Right lobe of liver (tissue), 6 donors: ENCODE results near the gene PTPRD. TPM values are rescaled to one million over a fixed set of nuclear protein-coding genes. Genes with fewer than 3 reads are reported as not detected.

Source experiments
- ATAC-seq, 4 donors: fragments of 200-7000 bp; cut with Tn5 transposase; one replicate each; pipeline ENCODE4 v1.9.1; 2020; ENCODE audit warnings: mild to moderate bottlenecking in 4 of 4, moderate library complexity in 4 of 4
- DNase-seq, 3 donors: peaks; one replicate each; pipeline ENCODE4 v3.0.0-alpha.2; 2020
- H3K27ac ChIP-seq, 3 donors: fragments of 200-600 bp; one replicate each; pipeline ENCODE4 v1.8.0; 2022
- H3K27me3 ChIP-seq, 2 donors: fragments of 200-600 bp; one replicate each; pipeline ENCODE4 v1.8.0; 2022
- H3K36me3 ChIP-seq, 4 donors: fragments of 200-600 bp; sonication (generic) in 1 of 4; one replicate each; pipeline versions ENCODE4 v1.5.1 to v1.8.0; 2017 to 2022; ENCODE audit warnings: control low read depth in 1 of 4
- H3K4me1 ChIP-seq, 4 donors: fragments of 200-600 bp; sonication (generic) in 1 of 4; one replicate each; pipeline versions ENCODE4 v1.5.1 to v1.8.0; 2017 to 2022; ENCODE audit warnings: control low read depth in 1 of 4
- H3K4me3 ChIP-seq, 3 donors: fragments of 200-600 bp; one replicate each; pipeline ENCODE4 v1.8.0; 2022
- H3K9me3 ChIP-seq, 4 donors: fragments of 200-600 bp; sonication (generic) in 1 of 4; one replicate each; pipeline versions ENCODE4 v1.5.1 to v1.8.0; 2017 to 2022; ENCODE audit warnings: control low read depth in 1 of 4
- POLR2A ChIP-seq: fragments of 450-650 bp; IDR thresholded peaks from one replicate; pipeline ENCODE4 v1.6.1; 2017; ENCODE audit warnings: antibody characterized with exemption, mild to moderate bottlenecking
- WGBS: methylation state at CpG from one replicate; pipeline ENCODE4 v1.1.6; 2018; ENCODE audit warnings: low coverage, low lambda C conversion rate; ENCODE audit not compliant: insufficient coverage; ENCODE audit errors: missing lambda C conversion rate; 5-methylcytosine and 5-hydroxymethylcytosine counted together
- intact Hi-C, 2 donors: fragments of 100-400 bp; cut with DNase I; formaldehyde crosslinking; loops; one replicate each; pipeline versions ENCODE4 v1.11.2 to v1.14.1; 2022
- total RNA-seq, 6 experiments: library from RNA; depleted of rRNA in 2 of 6; stranded (reverse); fragments of >200 nt in 2 of 6; fragmentation: NEBNext Ultra II Directional in 3 of 6; extraction: Animal tissue kit (Norgen Biotek cat#: 25700) in 3 of 6; gene quantifications; one replicate each; pipeline versions ENCODE4 v1.1.0 to v1.2.4, GENCODE V29; 2016 to 2023
- TF ChIP-seq, protein P1 (sequence below), 4 donors: fragments of 200-600 bp in 3 of 4; fragments of 450-650 bp in 1 of 4; IDR thresholded peaks; one replicate each; pipeline versions ENCODE4 v1.5.1 to v1.8.0; 2016 to 2022; ENCODE audit warnings: antibody characterized with exemption in 4 of 4, mild to moderate bottlenecking in 2 of 4
- donor health status: DM: no; HTN: yes; CAD: no.
- donor health status: DM: no; HTN: no; CAD: no.
- donor health status: DM: no; HTN: no; CAD: no.
- donor health status: DM: no; HTN: yes; CAD: no.
- donor health status: DM: no; HTN: yes; CAD: no.

Gene PTPRD
- total RNA-seq, 6 experiments from 2014 or later, result 5.4 to 29.8 (median 13.9) TPM

DNA sequence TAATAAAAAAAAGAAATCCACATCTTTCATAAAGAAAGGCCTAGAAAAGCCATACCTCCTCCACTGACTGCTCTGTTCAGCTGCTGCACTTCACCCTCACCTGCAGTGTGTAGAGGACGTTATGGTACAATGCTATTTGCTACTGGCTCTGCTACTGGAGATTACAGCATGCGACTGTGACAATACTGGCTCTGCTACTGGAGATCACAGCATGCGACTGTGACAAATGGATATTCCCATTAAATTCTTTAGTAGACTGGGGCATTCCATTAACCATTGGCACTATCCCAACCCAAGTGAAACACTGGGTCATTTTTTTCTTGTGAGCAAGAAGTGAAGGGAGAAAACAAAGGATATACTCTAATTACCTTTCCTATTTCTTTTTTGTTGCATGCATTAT lies 1749.7 kb downstream of the PTPRD start:
- no peak for ATAC-seq
- WGBS, result 81% methylated on average over 3 of the region's 3 CpGs
- H3K9me3 ChIP-seq, result no peaks in the 10 kb centered on the region
- no peak for DNase-seq
- no peak for TF ChIP-seq POLR2A
- TF ChIP-seq, protein P1, sequence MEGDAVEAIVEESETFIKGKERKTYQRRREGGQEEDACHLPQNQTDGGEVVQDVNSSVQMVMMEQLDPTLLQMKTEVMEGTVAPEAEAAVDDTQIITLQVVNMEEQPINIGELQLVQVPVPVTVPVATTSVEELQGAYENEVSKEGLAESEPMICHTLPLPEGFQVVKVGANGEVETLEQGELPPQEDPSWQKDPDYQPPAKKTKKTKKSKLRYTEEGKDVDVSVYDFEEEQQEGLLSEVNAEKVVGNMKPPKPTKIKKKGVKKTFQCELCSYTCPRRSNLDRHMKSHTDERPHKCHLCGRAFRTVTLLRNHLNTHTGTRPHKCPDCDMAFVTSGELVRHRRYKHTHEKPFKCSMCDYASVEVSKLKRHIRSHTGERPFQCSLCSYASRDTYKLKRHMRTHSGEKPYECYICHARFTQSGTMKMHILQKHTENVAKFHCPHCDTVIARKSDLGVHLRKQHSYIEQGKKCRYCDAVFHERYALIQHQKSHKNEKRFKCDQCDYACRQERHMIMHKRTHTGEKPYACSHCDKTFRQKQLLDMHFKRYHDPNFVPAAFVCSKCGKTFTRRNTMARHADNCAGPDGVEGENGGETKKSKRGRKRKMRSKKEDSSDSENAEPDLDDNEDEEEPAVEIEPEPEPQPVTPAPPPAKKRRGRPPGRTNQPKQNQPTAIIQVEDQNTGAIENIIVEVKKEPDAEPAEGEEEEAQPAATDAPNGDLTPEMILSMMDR (IDR thresholded peaks at IDR 0.05), result no peak
- no peak overlapping the region for H3K4me3 ChIP-seq
- no peaks in the 10 kb centered on the region for H3K36me3 ChIP-seq
- intact Hi-C loops, result no loop called here
- no peaks in the 10 kb centered on the region for H3K4me1 ChIP-seq
- H3K27me3 ChIP-seq, result no peaks in the 10 kb centered on the region
- no peak overlapping the region for H3K27ac ChIP-seq

DNA sequence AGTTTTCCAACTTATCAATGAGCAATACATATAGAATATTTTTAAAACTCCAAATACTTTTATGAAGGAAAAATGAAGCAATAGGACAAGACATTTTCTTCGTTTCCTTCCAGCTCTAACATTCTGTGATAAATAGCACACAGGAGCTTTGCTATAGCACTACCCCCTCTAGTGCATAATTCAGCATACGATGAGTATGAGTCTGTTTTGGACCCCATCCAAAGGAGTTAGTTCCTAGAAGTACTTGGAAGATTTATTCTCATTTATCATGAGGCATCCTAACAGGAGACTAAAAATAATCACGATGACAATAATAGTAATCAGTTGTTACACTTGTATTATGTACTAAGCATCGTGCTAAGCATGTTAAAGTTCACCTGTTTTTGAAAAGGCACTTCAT lies 1751.9 kb downstream of the PTPRD start:
- Histone ChIP-seq H3K27me3 (no peaks in the 10 kb centered on the region), H3K36me3 (no peaks in the 10 kb centered on the region), H3K4me3 (no peak overlapping the region), H3K4me1 (peaks cover 0 to 7% (median 3%) of the 10 kb centered on the region in 4 donors), H3K9me3 (no peaks in the 10 kb centered on the region), H3K27ac (no peak overlapping the region)
- 46% methylated on average over 4 of the region's 4 CpGs for WGBS
- DNase-seq, result no peak
- intact Hi-C loops, result no loop called here
- ATAC-seq, result no peak
- TF ChIP-seq, protein P1 (IDR thresholded peaks at IDR 0.05), result no peak
- no peak for TF ChIP-seq POLR2A

DNA sequence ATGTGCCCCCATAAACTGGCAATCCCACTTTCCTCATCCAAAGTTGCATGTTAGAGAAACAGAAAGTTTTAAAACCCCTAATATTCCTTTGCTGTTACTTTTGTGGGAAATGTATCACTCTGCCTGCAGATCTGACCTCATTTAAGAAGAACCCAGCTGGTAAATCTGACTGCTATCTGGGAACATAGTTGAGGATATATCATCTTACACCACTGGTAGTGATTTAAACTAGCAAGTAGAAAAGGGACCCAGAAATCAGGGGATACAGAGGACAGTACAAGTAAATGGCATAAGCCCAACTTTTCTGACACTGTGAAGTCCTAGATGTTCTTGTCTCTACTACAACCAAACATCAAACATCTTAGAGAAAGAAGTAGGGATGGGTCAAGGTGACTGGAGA lies 1752.7 kb downstream of the PTPRD start:
- H3K4me3 ChIP-seq, result no peak overlapping the region
- ATAC-seq, result no peak
- peaks cover 0 to 14% (median 3%) of the 10 kb centered on the region in 4 donors for H3K4me1 ChIP-seq
- no peak for TF ChIP-seq POLR2A
- TF ChIP-seq, protein P1 (IDR thresholded peaks at IDR 0.05), result no peak
- DNase-seq, result no peak
- H3K27ac ChIP-seq, result no peak overlapping the region
- no peaks in the 10 kb centered on the region for H3K36me3 ChIP-seq
- H3K27me3 ChIP-seq, result no peaks in the 10 kb centered on the region
- intact Hi-C loops, result no loop called here
- no peaks in the 10 kb centered on the region for H3K9me3 ChIP-seq

DNA sequence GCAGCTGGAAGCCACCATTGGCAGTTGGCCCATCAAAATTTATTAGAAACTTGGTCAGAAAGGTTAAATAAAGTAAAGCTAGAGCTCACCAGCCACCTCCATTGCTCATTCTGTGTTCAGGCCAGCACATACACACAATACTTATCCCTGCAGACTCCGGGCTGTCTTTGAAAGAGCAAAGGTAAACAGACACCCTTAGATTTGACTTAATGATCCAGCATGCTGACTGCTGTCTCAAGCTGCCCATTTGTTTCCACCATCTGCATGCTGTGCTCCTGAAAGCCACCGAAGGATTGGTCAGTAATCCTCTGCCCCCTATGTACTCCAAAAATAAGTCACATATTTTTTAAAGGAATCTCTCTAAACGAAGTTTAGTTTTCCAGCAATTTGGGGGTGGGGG lies 1753.4 kb downstream of the PTPRD start:
- Histone ChIP-seq H3K27ac (no peak overlapping the region), H3K9me3 (no peaks in the 10 kb centered on the region), H3K36me3 (no peaks in the 10 kb centered on the region), H3K27me3 (no peaks in the 10 kb centered on the region), H3K4me3 (no peak overlapping the region), H3K4me1 (peaks cover 0 to 14% (median 3%) of the 10 kb centered on the region in 4 donors)
- intact Hi-C loops, result no loop called here
- TF ChIP-seq, protein P1 (IDR thresholded peaks at IDR 0.05), result no peak
- no peak for TF ChIP-seq POLR2A
- ATAC-seq (no peak), DNase-seq (no peak)
- WGBS, result 27% methylated on average over 3 of the region's 3 CpGs

DNA sequence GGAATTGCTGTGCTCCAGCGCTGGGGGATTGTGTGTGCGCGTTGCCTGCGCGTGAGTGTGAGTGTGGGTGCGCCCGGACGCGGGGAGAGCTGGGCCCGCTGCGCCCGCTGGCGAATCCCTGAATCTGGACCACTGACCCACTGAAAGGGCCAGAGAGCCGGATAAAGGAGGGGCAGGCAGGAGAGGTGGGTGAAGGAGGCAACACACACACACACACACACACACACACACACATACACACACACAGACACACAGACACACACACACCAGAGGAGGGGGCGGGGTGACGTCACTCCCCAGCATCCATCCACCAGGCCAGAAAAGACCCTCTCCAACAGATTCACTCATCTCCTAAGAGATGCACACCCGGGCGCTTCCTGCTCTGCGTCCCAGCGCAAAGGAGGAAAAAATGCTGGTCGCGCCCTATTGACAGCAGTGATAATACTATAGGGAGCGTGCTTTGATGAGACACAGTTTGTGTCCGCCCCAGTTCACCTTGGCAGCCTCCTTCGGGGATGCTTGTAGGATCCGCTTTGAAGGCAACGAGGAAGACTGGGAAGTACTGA lies 1754.1 kb downstream of the PTPRD start:
- DNase-seq, result peak in 1 of 3 donors; percentile 41
- intact Hi-C loops, result no loop called here
- 38% methylated on average over 12 of the region's 27 CpGs for WGBS
- Histone ChIP-seq H3K36me3 (no peaks in the 10 kb centered on the region), H3K4me3 (peak overlapping the region; percentile 60 to 72 (median 67)), H3K27me3 (no peaks in the 10 kb centered on the region), H3K9me3 (no peaks in the 10 kb centered on the region), H3K4me1 (peaks cover 0 to 14% (median 3%) of the 10 kb centered on the region in 4 donors), H3K27ac (no peak overlapping the region)
- ATAC-seq, result peak; percentile 6 to 24 (median 12)
- TF ChIP-seq, protein P1 (IDR thresholded peaks at IDR 0.05), result no peak
- no peak for TF ChIP-seq POLR2A
